Amygdala (tissue), 56 donors: ENCODE measurements around the gene RABGGTA.

ENCODE experiments used
- DNase-seq, 56 donors: peaks; one replicate each; lab custom pipeline; 2025; lab: John Stamatoyannopoulos, UW

Gene RABGGTA

GRCh38 chr14:24271134-24271833, at the start of gene RABGGTA:
RABGGTA (minus strand) TSS chr14:24271597; CDS start chr14:24271115, 482 bp downstream.
- peak; percentile 25 to 85 (median 68) for DNase-seq

- DNase-seq = no peak
Measured at GRCh38 chr14:24317141-24317928, 45.9 kb upstream of the RABGGTA start.

- DNase-seq = no peak
Measured at GRCh38 chr14:24316597-24316950, 45.2 kb upstream of the RABGGTA start.

GRCh38 chr14:24315807-24316596, 44.6 kb upstream of the RABGGTA start:
- DNase-seq = peak in 1 of 56 donors; percentile 14

GRCh38 chr14:24315243-24315806, 43.9 kb upstream of the RABGGTA start:
- DNase-seq = no peak

- DNase-seq = no peak
Measured at GRCh38 chr14:24314377-24315193, 43.2 kb upstream of the RABGGTA start.

- DNase-seq = no peak
Measured at GRCh38 chr14:24313913-24314312, 42.5 kb upstream of the RABGGTA start.

- no peak for DNase-seq
Measured at GRCh38 chr14:24312736-24313507, 41.5 kb upstream of the RABGGTA start.

GRCh38 chr14:24311837-24312615, 40.6 kb upstream of the RABGGTA start:
- DNase-seq = no peak

GRCh38 chr14:24310646-24311604, 39.5 kb upstream of the RABGGTA start, which contains the start of gene LTB4R:
LTB4R (plus strand) TSS chr14:24311502; CDS start chr14:24315652, 4,150 bp downstream.
- DNase-seq = peak in 43 of 56 donors; percentile 9 to 85 (median 63)

GRCh38 chr14:24310265-24310645, 38.9 kb upstream of the RABGGTA start:
- DNase-seq = no peak

- DNase-seq = no peak
Measured at GRCh38 chr14:24309538-24310264, 38.3 kb upstream of the RABGGTA start, which contains the start of gene LTB4R2. LTB4R2 (plus strand) TSS chr14:24310140; CDS start chr14:24310665, 525 bp downstream.

- DNase-seq = peak in 1 of 56 donors; percentile 23
Measured at GRCh38 chr14:24308342-24309124, 37.1 kb upstream of the RABGGTA start.

- DNase-seq = peak in 28 of 56 donors; percentile 6 to 75 (median 25)
Measured at GRCh38 chr14:24307575-24308341, 36.4 kb upstream of the RABGGTA start, which contains the start of gene CIDEB. CIDEB (minus strand) TSS chr14:24307977; CDS start chr14:24307858, 119 bp downstream.
